GM06990 (cell line): ENCODE results near the gene CUL2.
"Not testable (repeated sequence)": the region's sequence is repeated elsewhere in the genome, so short reads cannot be mapped to it uniquely, and the experiment has no call there.

Experiments used
- DNase-seq: peaks from one replicate; pipeline ENCODE4 v3.0.0-alpha.2; 2011; ENCODE audit not compliant: insufficient read length; ENCODE audit errors: extremely low read depth
- H3K27me3 ChIP-seq: replicated peaks from 2 replicates; pipeline ENCODE4 v1.6.0; 2011; ENCODE audit warnings: low read length; ENCODE audit not compliant: control insufficient read depth, insufficient read depth
- H3K36me3 ChIP-seq: 2 replicates; pipeline ENCODE4 v1.5.1; 2011; ENCODE audit warnings: low read length; ENCODE audit not compliant: control insufficient read depth, insufficient read depth
- H3K4me3 ChIP-seq: replicated peaks from 2 replicates; pipeline ENCODE4 v1.5.1; 2011; ENCODE audit warnings: low read depth, mild to moderate bottlenecking, control low read depth, low read length
- TF ChIP-seq, protein P1 (sequence below): IDR thresholded peaks from 2 replicates; pipeline ENCODE4 v1.5.1; 2011; ENCODE audit warnings: low read length, control low read depth, mild to moderate bottlenecking, inconsistent platforms; ENCODE audit not compliant: insufficient read depth, poor library complexity, severe bottlenecking

The CUL2 gene

DNA sequence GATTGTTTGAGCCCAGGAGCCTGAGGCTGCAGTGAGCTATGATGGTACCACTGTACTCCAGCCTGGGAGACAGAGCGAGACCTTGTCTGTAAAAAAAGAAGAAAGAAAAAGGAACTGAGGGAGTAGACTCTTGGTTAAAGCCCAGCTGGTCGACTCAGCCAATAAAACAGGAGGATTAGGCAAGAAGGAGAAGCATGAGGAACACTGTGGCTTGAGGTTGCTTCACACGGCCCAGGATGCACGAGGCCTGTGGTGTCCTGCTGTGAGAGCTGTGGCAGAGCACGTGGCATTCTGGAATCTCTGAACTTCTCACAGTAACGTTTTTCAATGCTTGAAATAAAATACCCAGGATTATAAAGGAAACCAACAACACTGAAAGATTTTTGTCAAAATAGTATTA lies 93.3 kb downstream of the CUL2 start:
- TF ChIP-seq, protein P1, sequence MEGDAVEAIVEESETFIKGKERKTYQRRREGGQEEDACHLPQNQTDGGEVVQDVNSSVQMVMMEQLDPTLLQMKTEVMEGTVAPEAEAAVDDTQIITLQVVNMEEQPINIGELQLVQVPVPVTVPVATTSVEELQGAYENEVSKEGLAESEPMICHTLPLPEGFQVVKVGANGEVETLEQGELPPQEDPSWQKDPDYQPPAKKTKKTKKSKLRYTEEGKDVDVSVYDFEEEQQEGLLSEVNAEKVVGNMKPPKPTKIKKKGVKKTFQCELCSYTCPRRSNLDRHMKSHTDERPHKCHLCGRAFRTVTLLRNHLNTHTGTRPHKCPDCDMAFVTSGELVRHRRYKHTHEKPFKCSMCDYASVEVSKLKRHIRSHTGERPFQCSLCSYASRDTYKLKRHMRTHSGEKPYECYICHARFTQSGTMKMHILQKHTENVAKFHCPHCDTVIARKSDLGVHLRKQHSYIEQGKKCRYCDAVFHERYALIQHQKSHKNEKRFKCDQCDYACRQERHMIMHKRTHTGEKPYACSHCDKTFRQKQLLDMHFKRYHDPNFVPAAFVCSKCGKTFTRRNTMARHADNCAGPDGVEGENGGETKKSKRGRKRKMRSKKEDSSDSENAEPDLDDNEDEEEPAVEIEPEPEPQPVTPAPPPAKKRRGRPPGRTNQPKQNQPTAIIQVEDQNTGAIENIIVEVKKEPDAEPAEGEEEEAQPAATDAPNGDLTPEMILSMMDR, result no peak

DNA sequence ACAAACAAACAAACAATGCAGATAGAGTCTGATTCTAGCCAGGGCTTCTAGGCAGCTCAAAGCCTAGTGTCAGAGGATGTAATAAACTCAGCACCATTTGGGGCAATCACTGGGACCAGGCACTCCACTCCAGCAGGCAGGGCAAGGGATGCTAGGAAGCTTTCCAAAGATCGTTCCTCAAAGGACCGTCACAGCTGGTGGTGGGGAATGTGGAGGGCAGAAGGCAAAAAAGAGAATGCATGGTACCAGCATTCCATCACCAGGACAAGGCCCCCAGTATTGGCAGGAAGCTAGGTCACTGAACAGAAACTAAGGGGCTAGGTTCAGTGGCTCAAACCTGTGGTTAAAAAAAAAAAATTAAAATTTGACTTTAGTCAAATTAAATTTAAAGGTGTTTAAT lies 94.2 kb downstream of the CUL2 start:
- TF ChIP-seq, protein P1, result no peak
- Histone ChIP-seq H3K36me3 (no peaks in the 10 kb centered on the region), H3K27me3 (no peaks in the 10 kb centered on the region), H3K4me3 (no peak overlapping the region)
- no peak for DNase-seq

More for the DNA sequence above, 93.3 kb downstream of the CUL2 start:
- H3K36me3 ChIP-seq, result no peaks in the 10 kb centered on the region
- DNase-seq, result no peak
- no peaks in the 10 kb centered on the region for H3K27me3 ChIP-seq
- H3K4me3 ChIP-seq, result no peak overlapping the region

DNA sequence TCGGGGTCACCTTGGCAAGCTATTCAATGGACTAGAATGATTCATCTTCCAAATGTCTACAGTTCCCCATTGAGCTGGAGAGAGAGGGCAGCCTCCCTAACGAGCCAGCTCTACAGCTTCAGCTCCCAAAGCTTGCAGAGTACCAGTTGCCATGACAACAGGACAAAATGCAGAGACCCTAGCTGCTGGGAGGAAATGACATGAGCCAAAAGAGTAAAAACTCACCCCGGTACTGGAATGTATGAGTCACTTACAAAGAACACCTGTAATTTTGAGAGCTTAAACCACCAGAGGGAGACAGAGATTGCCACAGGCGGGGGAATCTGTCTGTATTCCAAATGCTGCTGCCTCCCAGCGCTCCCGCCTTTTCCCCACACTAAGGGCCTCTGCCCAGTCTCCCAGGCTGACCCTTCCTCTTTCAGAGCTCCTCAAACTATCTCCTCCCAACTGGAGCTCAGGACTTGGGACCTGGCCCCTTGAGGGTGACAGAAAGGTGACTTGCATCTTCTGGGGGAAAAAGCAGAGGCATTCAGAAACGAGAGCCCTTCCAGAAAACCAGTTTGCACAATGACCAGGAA lies 95.5 kb downstream of the CUL2 start:
- Histone ChIP-seq H3K4me3 (no peak overlapping the region), H3K27me3 (no peaks in the 10 kb centered on the region), H3K36me3 (no peaks in the 10 kb centered on the region)
- DNase-seq, result peak; percentile 60
- TF ChIP-seq, protein P1, result peak; percentile 74

DNA sequence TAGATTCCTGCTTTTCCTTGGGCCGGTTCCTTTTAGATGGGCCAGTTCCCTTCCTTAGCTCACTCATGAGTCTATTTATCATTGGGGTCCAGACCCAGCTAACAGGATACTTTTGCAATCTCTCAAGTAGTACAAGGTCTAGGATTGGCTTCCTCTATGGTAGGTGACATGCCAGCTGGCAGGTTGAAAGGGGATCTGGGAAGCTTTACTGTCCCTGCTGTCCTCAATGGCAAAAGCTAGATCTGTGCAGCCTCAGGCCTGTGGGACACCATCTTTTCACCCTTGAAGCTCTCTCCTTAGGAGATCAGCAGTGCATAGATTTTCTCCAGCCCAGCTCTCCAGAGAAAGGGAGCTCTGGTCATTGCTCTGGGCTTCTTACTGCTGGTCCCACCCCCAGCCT lies 96.4 kb downstream of the CUL2 start:
- Histone ChIP-seq H3K36me3 (no peaks in the 10 kb centered on the region), H3K27me3 (no peaks in the 10 kb centered on the region), H3K4me3 (no peak overlapping the region)
- TF ChIP-seq, protein P1, result no peak
- DNase-seq, result no peak

DNA sequence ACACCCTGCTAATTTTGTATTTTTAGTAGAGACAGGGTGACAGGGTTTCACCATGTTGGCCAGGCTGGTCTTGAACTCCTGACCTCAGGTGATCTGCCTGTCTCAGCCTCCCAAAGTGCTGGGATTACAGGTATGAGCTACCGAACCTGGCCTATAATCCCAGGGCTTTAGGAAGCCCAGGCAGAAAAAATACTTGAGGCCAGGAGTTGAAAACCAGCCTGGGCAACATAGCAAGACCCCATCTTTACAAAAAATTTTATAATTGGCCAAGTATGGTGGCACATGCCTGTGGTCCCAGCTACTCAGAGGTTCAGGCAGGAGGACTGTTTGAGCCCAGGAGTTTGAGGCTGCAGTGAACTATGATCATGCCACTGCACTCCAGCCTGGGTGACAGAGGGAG lies 99.0 kb downstream of the CUL2 start:
- H3K4me3 ChIP-seq, H3K27me3 ChIP-seq, DNase-seq, H3K36me3 ChIP-seq: not testable (repeated sequence)

DNA sequence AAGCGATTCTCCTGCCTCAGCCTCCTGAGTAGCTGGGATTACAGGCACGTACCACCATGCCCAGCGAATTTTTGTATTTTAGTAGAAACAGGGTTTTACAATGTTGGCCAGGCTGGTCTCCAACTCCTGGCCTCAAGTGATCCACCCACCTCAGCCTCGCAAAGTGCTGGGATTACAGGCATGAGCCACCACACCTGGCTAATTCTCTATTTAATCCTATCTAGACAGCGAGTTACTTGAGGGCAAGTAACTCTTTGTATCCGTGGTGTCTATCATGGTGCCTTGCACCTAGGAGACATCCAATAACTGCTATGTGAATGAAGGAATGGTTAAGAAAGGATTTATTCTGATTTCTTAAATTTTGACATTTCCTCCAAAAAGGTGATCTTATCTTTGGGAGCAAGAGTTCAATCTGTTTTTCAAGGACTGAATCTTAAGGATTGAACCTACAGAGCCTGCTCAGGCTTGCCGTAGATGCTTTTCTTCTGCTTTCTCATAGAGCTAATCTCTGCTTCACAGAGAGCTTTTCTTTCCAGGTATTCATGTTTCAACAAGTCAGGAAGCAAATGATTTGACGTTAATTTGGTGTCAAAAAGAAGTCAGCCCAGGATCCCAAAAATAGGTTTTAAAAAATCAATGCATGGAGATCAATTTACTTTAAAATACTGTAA lies 101.6 kb downstream of the CUL2 start:
- Histone ChIP-seq H3K4me3 (no peak overlapping the region), H3K27me3 (no peaks in the 10 kb centered on the region), H3K36me3 (no peaks in the 10 kb centered on the region)
- DNase-seq, result no peak
- TF ChIP-seq, protein P1, result no peak
